ENCODE data around the gene ECE1. TPM values are rescaled to one million over a fixed set of nuclear protein-coding genes. Genes with fewer than 3 reads are reported as not detected.

The ECE1 gene
- total and polyA plus RNA-seq, 10 of the 15 experiments (the other 5 are each of a cell fraction or from before 2014, with no cell fraction given), result 0.97 to 81.0 (median 37.0) TPM

- no peaks in the 10 kb centered on the region for H4K20me1 ChIP-seq (ENCODE audit: control insufficient read depth, insufficient read depth)
- in situ Hi-C loops (cut with MboI), result no loop called here
- peaks cover 0 to 11% of the 10 kb centered on the region in 2 experiments; a peak in 2 of 4 replicates for H3K36me3 ChIP-seq (ENCODE audit: control insufficient read depth in 2 of 2, insufficient read depth in 2 of 2, low read length in 1 of 2)
- FAIRE-seq (no peak), DNase-seq (ENCODE audit: low read depth, low spot score) (no peak), ATAC-seq (no peak)
- H3K4me2 ChIP-seq (ENCODE audit: control insufficient read depth, insufficient read depth), result no peak overlapping the region
- SMC1A ChIA-PET (ENCODE audit: uncharacterized antibody, unreplicated experiment), result interaction anchor here (0.8 kb wide), 1 partner anchor 28 kb away, joined by 3 read pairs; no protein-coding TSS in a partner anchor
- intact Hi-C loops (cut with micrococcal nuclease; ENCODE audit: unreplicated experiment), result no loop called here
- no peak overlapping the region for H3K4me3 ChIP-seq
- RAD21 ChIA-PET (ENCODE audit: unreplicated experiment), result interaction anchor here (1.3 kb wide), 1 partner anchor 17 kb away, joined by 3 read pairs; no protein-coding TSS in a partner anchor
- POLR2A ChIA-PET, result interaction anchor here (1.6 kb wide), 1 partner anchor 21 kb away, joined by 3 read pairs; no protein-coding TSS in a partner anchor
- no peaks in the 10 kb centered on the region; the same call in 1 of the 2 replicates for H3K4me1 ChIP-seq (ENCODE audit: control insufficient read depth, insufficient read depth, low read length)
- H3K79me2 ChIP-seq (ENCODE audit: control insufficient read depth, insufficient read depth, low read length), result no peaks in the 10 kb centered on the region
- no TSS peak for BruUV-seq (replicated peaks)
- TF ChIP-seq, protein P1, sequence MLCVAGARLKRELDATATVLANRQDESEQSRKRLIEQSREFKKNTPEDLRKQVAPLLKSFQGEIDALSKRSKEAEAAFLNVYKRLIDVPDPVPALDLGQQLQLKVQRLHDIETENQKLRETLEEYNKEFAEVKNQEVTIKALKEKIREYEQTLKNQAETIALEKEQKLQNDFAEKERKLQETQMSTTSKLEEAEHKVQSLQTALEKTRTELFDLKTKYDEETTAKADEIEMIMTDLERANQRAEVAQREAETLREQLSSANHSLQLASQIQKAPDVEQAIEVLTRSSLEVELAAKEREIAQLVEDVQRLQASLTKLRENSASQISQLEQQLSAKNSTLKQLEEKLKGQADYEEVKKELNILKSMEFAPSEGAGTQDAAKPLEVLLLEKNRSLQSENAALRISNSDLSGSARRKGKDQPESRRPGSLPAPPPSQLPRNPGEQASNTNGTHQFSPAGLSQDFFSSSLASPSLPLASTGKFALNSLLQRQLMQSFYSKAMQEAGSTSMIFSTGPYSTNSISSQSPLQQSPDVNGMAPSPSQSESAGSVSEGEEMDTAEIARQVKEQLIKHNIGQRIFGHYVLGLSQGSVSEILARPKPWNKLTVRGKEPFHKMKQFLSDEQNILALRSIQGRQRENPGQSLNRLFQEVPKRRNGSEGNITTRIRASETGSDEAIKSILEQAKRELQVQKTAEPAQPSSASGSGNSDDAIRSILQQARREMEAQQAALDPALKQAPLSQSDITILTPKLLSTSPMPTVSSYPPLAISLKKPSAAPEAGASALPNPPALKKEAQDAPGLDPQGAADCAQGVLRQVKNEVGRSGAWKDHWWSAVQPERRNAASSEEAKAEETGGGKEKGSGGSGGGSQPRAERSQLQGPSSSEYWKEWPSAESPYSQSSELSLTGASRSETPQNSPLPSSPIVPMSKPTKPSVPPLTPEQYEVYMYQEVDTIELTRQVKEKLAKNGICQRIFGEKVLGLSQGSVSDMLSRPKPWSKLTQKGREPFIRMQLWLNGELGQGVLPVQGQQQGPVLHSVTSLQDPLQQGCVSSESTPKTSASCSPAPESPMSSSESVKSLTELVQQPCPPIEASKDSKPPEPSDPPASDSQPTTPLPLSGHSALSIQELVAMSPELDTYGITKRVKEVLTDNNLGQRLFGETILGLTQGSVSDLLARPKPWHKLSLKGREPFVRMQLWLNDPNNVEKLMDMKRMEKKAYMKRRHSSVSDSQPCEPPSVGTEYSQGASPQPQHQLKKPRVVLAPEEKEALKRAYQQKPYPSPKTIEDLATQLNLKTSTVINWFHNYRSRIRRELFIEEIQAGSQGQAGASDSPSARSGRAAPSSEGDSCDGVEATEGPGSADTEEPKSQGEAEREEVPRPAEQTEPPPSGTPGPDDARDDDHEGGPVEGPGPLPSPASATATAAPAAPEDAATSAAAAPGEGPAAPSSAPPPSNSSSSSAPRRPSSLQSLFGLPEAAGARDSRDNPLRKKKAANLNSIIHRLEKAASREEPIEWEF (IDR thresholded peaks at IDR 0.05; ENCODE audit: insufficient replicate concordance, low read depth, low read length), result no peak
- TF ChIP-seq KAT2A (conservative IDR thresholded peaks at IDR 0.05; ENCODE audit: control insufficient read depth, low read depth, low read length) (no peak), SRF (IDR thresholded peaks at IDR 0.05; ENCODE audit: low read depth in 2 of 2, low read length in 2 of 2) (no peak)
- H3K27ac ChIP-seq (ENCODE audit: control insufficient read depth, insufficient read depth), result no peak overlapping the region
- H3K27me3 ChIP-seq (replicated peaks in 1 of 2; ENCODE audit: control insufficient read depth in 2 of 2, insufficient read depth in 2 of 2, low read length in 1 of 2), result no peaks in the 10 kb centered on the region
- no peaks in the 10 kb centered on the region for H3K9me3 ChIP-seq (replicated peaks; ENCODE audit: control insufficient read depth, insufficient read depth, low read length)
- H3K9ac ChIP-seq (ENCODE audit: control insufficient read depth, insufficient read depth, low read length), result no peak overlapping the region
- CTCF ChIA-PET, result interaction anchor here (2.1 kb wide), 1 partner anchor 46 kb away, joined by 7 read pairs; no protein-coding TSS in a partner anchor
- H2AFZ ChIP-seq (ENCODE audit: control insufficient read depth, low read depth, low read length), result no peak overlapping the region
- WGBS (ENCODE audit: insufficient coverage, insufficient replicate concordance, low lambda C conversion rate, missing lambda C conversion rate), result 69% methylated on average over 16 of the region's 16 CpGs
Measured at GRCh38 chr1:21317035-21317689, 26.9 kb upstream of the ECE1 start.

Data from GM12878 (cell line).